Progenitor cell of endocrine pancreas (in vitro differentiated cells): ENCODE data around the gene SLC4A2. TPM values are rescaled to one million over a fixed set of nuclear protein-coding genes. Genes with fewer than 3 reads are reported as not detected.
A peak's percentile ranks its signal among the peaks of the same experiment; 100 is the strongest.

ENCODE experiments used
- DNase-seq: peaks from one replicate; pipeline ENCODE4 v3.0.0; 2021; ENCODE audit warnings: low spot score; ENCODE audit not compliant: unreplicated experiment
- H3K27ac Mint-ChIP-seq: 2 replicates; pipeline ENCODE4 v1.8.0; 2021; ENCODE audit warnings: mild to moderate bottlenecking, moderate library complexity, mixed read lengths
- H3K27me3 Mint-ChIP-seq: 2 replicates; pipeline ENCODE4 v1.8.0; 2021; ENCODE audit warnings: mixed read lengths
- H3K36me3 Mint-ChIP-seq: 2 replicates; pipeline ENCODE4 v1.8.0; 2022; ENCODE audit warnings: mixed read lengths; ENCODE audit not compliant: insufficient read depth
- H3K4me1 Mint-ChIP-seq: 2 replicates; pipeline ENCODE4 v1.8.0; 2021; ENCODE audit warnings: low read depth, mixed read lengths
- H3K4me3 Mint-ChIP-seq: 2 replicates; pipeline ENCODE4 v1.8.0; 2021; ENCODE audit warnings: low read depth, mild to moderate bottlenecking, moderate library complexity, mixed read lengths
- H3K9me3 Mint-ChIP-seq: 2 replicates; pipeline ENCODE4 v1.8.0; 2021; ENCODE audit warnings: low read depth, mixed read lengths
- total RNA-seq: library from RNA; stranded (reverse); gene quantifications from 2 replicates; pipeline ENCODE4 v1.2.1, GENCODE V29; 2021
- TF ChIP-seq, protein P1 (sequence below): fragments of 200-600 bp; sonication (generic); IDR thresholded peaks from one replicate; pipeline ENCODE4 v1.5.0; 2021; ENCODE audit warnings: antibody characterized with exemption, mild to moderate bottlenecking; ENCODE audit not compliant: unreplicated experiment

The SLC4A2 gene
- total RNA-seq, 1 donor from 2014 or later: 213 TPM

DNA sequence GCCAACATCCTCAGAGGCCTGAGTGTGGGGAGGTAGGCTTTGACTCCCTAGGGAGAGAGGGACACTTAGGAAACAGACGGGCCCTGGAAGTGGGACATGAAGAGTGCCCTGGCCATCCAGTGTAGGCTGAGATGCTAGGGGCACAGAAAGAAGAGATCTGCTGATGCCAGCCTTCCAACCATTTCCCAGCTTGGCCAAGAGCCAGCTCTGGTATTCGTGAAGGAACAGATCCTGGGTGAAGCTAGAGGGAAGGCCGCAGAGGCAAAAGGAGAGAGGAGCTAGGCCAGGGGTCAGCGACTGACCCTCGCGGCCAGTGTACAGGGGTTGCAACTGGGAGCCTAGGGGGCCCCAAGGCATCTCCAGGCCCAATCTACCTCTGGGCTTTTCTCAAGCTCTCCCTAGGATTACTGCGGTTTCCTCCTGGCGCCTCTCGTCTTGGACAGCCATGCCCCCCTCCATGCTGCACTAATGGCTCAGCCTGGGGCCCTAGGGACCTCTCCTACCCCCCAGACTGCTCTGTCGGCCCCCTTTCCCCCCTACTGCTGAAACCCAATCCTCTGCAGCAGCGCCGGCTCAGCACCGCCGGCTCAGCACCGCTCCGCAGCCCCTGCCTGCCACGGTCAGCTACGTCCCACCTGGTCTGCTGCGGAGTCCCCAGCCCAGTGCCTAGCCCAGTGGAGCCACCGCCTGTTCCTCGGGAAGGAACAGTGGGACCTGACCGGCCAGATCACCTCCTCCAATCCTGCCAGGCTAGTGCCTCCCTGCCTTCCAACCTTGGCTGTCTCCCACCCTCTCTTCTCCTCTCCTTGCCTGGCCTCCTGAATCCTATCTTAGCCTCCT, 11.2 kb upstream of the SLC4A2 start, which contains the start of gene ASIC3:
ASIC3 (plus strand) TSS at position 556 of the 840 bp plus-strand sequence. CDS start 355 bp downstream, outside the sequence.
- H3K4me3 Mint-ChIP-seq: no peak within 1 kb of the TSS
- no peak for DNase-seq
- peaks cover 23% of the 10 kb centered on the region for H3K27me3 Mint-ChIP-seq
- no peaks in the 10 kb centered on the region for H3K4me1 Mint-ChIP-seq
- no peaks in the 10 kb centered on the region for H3K9me3 Mint-ChIP-seq
- peak within 1 kb of the TSS; percentile 60 for H3K27ac Mint-ChIP-seq
- TF ChIP-seq, protein P1, sequence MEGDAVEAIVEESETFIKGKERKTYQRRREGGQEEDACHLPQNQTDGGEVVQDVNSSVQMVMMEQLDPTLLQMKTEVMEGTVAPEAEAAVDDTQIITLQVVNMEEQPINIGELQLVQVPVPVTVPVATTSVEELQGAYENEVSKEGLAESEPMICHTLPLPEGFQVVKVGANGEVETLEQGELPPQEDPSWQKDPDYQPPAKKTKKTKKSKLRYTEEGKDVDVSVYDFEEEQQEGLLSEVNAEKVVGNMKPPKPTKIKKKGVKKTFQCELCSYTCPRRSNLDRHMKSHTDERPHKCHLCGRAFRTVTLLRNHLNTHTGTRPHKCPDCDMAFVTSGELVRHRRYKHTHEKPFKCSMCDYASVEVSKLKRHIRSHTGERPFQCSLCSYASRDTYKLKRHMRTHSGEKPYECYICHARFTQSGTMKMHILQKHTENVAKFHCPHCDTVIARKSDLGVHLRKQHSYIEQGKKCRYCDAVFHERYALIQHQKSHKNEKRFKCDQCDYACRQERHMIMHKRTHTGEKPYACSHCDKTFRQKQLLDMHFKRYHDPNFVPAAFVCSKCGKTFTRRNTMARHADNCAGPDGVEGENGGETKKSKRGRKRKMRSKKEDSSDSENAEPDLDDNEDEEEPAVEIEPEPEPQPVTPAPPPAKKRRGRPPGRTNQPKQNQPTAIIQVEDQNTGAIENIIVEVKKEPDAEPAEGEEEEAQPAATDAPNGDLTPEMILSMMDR: no peak
- H3K36me3 Mint-ChIP-seq: no peaks in the 10 kb centered on the region

- H3K27me3 Mint-ChIP-seq: peaks cover 23% of the 10 kb centered on the region
- H3K4me1 Mint-ChIP-seq: no peaks in the 10 kb centered on the region
- DNase-seq: no peak
- TF ChIP-seq, protein P1: no peak
- H3K9me3 Mint-ChIP-seq: no peaks in the 10 kb centered on the region
- H3K27ac Mint-ChIP-seq: no peak overlapping the region
- no peak overlapping the region for H3K4me3 Mint-ChIP-seq
- no peaks in the 10 kb centered on the region for H3K36me3 Mint-ChIP-seq
These were observed 10.4 kb upstream of the SLC4A2 start for GRCh38 chr7:151048911-151049463.

DNA sequence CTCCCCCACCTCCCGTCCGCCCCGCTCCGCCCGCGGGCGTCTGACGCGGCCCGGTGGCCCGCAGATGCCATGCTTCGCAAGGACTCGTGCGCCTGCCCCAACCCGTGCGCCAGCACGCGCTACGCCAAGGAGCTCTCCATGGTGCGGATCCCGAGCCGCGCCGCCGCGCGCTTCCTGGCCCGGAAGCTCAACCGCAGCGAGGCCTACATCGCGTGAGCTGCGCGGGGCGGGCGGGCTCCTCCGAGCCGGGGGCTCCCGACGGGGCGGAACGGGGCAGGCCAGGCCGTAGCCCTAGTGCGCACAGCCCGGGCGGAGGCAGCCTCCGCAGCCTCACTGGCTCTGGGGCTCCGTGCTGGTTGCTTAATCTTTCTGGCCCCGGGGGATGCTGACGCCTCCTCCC, 8.3 kb upstream of the SLC4A2 start:
- TF ChIP-seq, protein P1: no peak
- H3K9me3 Mint-ChIP-seq: no peaks in the 10 kb centered on the region
- H3K4me1 Mint-ChIP-seq: no peaks in the 10 kb centered on the region
- peak; percentile 75 for DNase-seq
- peaks cover 3% of the 10 kb centered on the region for H3K36me3 Mint-ChIP-seq
- no peak overlapping the region for H3K4me3 Mint-ChIP-seq
- H3K27me3 Mint-ChIP-seq: peaks cover 23% of the 10 kb centered on the region
- no peak overlapping the region for H3K27ac Mint-ChIP-seq

- peaks cover 12% of the 10 kb centered on the region for H3K4me1 Mint-ChIP-seq
- no peak overlapping the region for H3K4me3 Mint-ChIP-seq
- no peaks in the 10 kb centered on the region for H3K9me3 Mint-ChIP-seq
- peaks cover 23% of the 10 kb centered on the region for H3K27me3 Mint-ChIP-seq
- H3K27ac Mint-ChIP-seq: no peak overlapping the region
- H3K36me3 Mint-ChIP-seq: peaks cover 3% of the 10 kb centered on the region
- TF ChIP-seq, protein P1: no peak
- no peak for DNase-seq
These were observed 6.3 kb upstream of the SLC4A2 start for GRCh38 chr7:151053096-151053495.

- H3K27me3 Mint-ChIP-seq: peaks cover 19% of the 10 kb centered on the region
- DNase-seq: no peak
These were observed 5.6 kb upstream of the SLC4A2 start for GRCh38 chr7:151053751-151054150.

More at GRCh38 chr7:151053751-151054150, 5.6 kb upstream of the SLC4A2 start:
- TF ChIP-seq, protein P1: no peak
- Mint-ChIP-seq H3K27ac (no peak overlapping the region), H3K4me3 (no peak overlapping the region), H3K9me3 (no peaks in the 10 kb centered on the region), H3K4me1 (peaks cover 17% of the 10 kb centered on the region), H3K36me3 (peaks cover 3% of the 10 kb centered on the region)
